IPS DF 6.9 (cell line): ENCODE results near the gene PPP1R36.
A peak's percentile ranks its signal among the peaks of the same experiment; 100 is the strongest.

Experiments used
- DNase-seq: peaks from one replicate; pipeline ENCODE4 v3.0.0-alpha.2; 2013; ENCODE audit warnings: low read depth, low spot score
- H3K27ac ChIP-seq: one replicate; pipeline ENCODE4 v1.5.1; 2013; ENCODE audit warnings: low read length, control low read depth
- H3K27me3 ChIP-seq: 2 replicates; pipeline ENCODE4 v1.6.1; 2013; ENCODE audit warnings: mild to moderate bottlenecking, low read length; ENCODE audit not compliant: control insufficient read depth, insufficient read depth
- H3K36me3 ChIP-seq: 2 replicates; pipeline ENCODE4 v1.6.1; 2013; ENCODE audit warnings: low read length; ENCODE audit not compliant: control insufficient read depth, insufficient read depth
- H3K4me1 ChIP-seq: 2 replicates; pipeline ENCODE4 v1.6.1; 2013; ENCODE audit warnings: low read length; ENCODE audit not compliant: control insufficient read depth, insufficient read depth
- H3K4me3 ChIP-seq: 2 replicates; pipeline ENCODE4 v1.5.1; 2013; ENCODE audit warnings: mild to moderate bottlenecking, low read length
- H3K9me3 ChIP-seq: 2 replicates; pipeline ENCODE4 v1.6.1; 2013; ENCODE audit warnings: low read length, inconsistent platforms; ENCODE audit not compliant: control insufficient read depth, insufficient read depth
- WGBS: extraction: QIAGEN DNeasy Blood & Tissue Kit; methylation state at CpG from one replicate; pipeline ENCODE4 v1.1.7; 2013; ENCODE audit warnings: mixed read lengths, missing lambda C conversion rate; ENCODE audit not compliant: insufficient read length, insufficient coverage; 5-methylcytosine and 5-hydroxymethylcytosine counted together

The PPP1R36 gene, protein sequence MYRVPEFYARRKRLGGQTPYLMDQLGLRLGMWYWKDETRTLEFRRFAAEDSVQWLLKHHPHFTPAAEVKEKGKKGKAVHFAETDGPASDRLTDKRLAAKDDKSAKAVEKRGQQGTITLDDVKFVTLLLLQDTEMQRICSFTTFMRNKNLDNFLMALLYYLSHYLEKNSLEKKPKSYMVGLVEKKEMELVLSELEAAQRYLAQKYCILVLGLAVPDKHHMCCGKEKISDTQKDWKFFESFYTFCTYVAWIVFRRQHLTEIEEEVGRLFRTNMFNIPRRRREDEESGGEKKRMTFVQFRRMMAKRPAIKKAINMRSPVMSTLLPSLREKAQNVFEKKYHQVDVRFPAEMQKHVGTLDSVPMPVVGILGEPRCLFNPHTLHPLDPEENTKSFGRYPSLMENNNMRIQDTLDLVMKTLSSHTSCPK

GRCh38 chr14:64549791-64550620, at the start of gene PPP1R36:
PPP1R36 (plus strand) TSS chr14:64549961; CDS start chr14:64549998, 37 bp downstream.
- Histone ChIP-seq H3K4me3 (peak within 1 kb of the TSS; percentile 48; the same call in 1 of the 2 replicates), H3K4me1 (0 out of 2 replicates have a peak, but pooled peaks cover 2% of the 10 kb centered on the region), H3K36me3 (no peaks in the 10 kb centered on the region), H3K27ac (no peak within 1 kb of the TSS), H3K9me3 (no peaks in the 10 kb centered on the region), H3K27me3 (no peaks in the 10 kb centered on the region)
- DNase-seq, result no peak
- no CpG with 5 or more reads among the region's 54 CpGs for WGBS

- Histone ChIP-seq H3K36me3 (no peaks in the 10 kb centered on the region), H3K9me3 (no peaks in the 10 kb centered on the region), H3K4me1 (no peaks in the 10 kb centered on the region; the same call in 1 of the 2 replicates), H3K27ac (no peak overlapping the region), H3K4me3 (no peak overlapping the region), H3K27me3 (no peaks in the 10 kb centered on the region)
- no CpG with 5 or more reads among the region's 1 CpG for WGBS
- no peak for DNase-seq
Measured at GRCh38 chr14:64500088-64500487, 49.7 kb upstream of the PPP1R36 start.

DNA sequence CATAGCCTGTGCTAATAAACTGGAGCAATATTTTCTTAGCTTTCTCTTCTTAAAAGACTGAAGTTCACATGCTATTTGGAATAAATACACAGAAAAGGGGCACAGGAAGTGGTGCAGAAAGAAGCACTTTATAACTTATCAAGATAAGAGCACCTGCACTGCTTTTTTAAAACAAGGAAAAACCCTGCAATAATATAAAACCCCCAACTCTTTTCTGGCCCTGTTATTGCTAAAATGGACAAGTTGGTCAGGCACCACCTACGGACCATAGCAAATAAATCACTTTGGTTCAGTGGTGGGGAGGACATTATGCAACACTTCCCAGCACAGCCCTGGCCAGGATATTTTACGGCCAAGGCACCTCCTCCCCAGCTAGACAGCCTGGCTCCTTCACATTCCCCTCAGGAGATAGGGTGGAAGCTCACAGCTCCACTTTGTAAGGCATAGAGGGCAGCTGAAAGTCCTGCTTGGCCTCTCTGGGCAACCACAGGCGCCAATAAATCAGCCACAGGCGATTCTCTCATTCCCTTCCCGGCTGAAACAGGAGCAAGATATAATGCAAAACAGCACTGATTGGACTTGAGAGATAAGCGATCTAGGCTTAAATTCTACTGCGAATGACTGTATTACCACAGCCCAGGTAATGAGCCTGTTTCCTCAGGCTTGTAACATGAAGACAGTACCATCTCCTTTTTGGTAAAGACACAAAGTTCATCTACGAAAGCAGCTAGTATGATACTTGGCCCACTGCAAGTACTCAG, 48.2 kb upstream of the PPP1R36 start:
- H3K9me3 ChIP-seq, result no peaks in the 10 kb centered on the region
- H3K4me3 ChIP-seq, result no peak overlapping the region
- no peaks in the 10 kb centered on the region for H3K36me3 ChIP-seq
- no CpG with 5 or more reads among the region's 8 CpGs for WGBS
- no peaks in the 10 kb centered on the region; the same call in 1 of the 2 replicates for H3K4me1 ChIP-seq
- no peaks in the 10 kb centered on the region for H3K27me3 ChIP-seq
- DNase-seq, result no peak
- no peak overlapping the region for H3K27ac ChIP-seq

- Histone ChIP-seq H3K27ac (no peak overlapping the region), H3K9me3 (no peaks in the 10 kb centered on the region), H3K27me3 (no peaks in the 10 kb centered on the region), H3K4me3 (no peak overlapping the region; the same call in 1 of the 2 replicates), H3K36me3 (no peaks in the 10 kb centered on the region), H3K4me1 (no peaks in the 10 kb centered on the region; the same call in 1 of the 2 replicates)
- DNase-seq, result no peak
- WGBS, result no CpG with 5 or more reads among the region's 6 CpGs
Measured at GRCh38 chr14:64502456-64502855, 47.3 kb upstream of the PPP1R36 start.

DNA sequence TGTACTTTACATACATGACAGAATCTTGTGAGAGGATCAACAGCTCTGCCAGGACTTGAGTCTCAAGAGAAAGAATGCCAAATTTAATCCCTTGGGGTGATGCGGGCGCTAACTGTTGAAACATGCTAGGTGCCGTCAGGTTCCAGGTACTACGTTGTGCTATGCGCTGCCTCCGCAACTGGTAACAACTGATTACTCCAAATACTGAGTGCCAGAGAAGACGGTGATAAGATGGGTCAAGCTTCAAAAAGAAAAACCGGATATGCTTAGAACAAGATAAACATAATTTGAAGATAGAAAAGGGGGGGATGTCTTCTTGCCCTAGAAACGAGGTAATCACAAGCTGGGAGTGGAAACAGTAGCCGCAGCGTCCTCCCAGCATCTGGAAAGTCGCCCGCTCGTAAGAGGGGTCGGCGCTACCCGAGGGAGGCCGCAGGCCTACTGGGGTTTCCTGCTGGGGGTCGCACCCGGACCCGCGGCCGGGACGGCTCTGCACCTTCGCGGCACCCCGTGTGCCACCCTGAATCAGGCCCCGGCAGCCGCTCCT, 46.8 kb upstream of the PPP1R36 start:
- Histone ChIP-seq H3K4me3 (peak overlapping the region; percentile 78), H3K27me3 (no peaks in the 10 kb centered on the region), H3K4me1 (no peaks in the 10 kb centered on the region; the same call in 1 of the 2 replicates), H3K9me3 (no peaks in the 10 kb centered on the region), H3K27ac (no peak overlapping the region), H3K36me3 (no peaks in the 10 kb centered on the region)
- no peak for DNase-seq
- no CpG with 5 or more reads among the region's 29 CpGs for WGBS

DNA sequence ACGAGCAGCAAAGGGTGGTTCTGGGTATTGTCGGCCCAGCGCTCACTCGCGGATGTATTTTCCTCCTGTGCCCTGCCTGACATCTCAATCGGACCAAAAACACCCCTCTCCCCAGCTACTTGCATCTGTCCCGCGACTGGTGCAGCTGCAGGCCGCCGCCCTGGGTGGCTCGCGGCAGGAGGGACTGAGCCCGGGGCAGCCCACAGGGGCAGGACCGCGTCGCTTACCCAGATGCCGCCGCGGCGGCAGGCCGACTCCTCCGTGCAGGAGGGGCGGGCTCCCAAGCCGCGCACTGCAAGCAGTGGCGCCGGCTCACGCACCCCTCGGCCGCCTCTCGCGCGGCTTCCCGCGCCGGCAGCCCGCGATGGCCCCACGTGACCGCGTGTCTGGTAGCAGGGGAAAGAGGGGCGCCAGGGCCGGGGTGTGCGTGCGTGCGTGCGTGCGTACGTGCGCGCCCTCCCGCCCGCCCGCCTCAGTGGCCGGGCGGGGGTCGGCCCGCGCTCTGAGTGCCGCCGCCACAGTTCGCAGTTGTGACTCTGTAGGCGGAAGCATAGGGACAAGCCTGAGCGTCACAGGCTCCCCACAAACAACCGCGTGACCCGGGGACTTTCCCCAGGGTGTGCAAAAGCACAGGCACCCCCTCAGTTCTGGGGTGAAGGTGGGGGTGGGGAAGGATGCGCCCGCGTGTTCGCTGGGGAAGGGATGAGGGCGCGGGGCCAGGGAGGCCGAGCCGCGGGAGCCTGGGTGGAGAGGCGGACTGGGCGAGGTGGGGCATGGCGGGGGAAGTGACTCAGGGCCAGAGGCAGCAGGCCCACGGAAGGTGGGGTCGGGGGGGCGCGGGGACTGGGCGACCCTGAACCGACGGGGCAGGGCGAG, 46.1 kb upstream of the PPP1R36 start, which contains the start of gene ZBTB25:
TSS of gene ZBTB25 (minus strand) at position 405 of the 876 bp plus-strand sequence. CDS start 13,305 bp downstream, outside the sequence.
- H3K36me3 ChIP-seq, result no peaks in the 10 kb centered on the region
- H3K4me3 ChIP-seq, result peak within 1 kb of the TSS; percentile 78
- peak; percentile 48 for DNase-seq
- H3K9me3 ChIP-seq, result no peaks in the 10 kb centered on the region
- no CpG with 5 or more reads among the region's 87 CpGs for WGBS
- H3K27me3 ChIP-seq, result no peaks in the 10 kb centered on the region
- no peak within 1 kb of the TSS for H3K27ac ChIP-seq
- no peaks in the 10 kb centered on the region; the same call in none of the 2 replicates for H3K4me1 ChIP-seq

- H3K4me3 ChIP-seq, result peak within 1 kb of the TSS; percentile 78
Measured at GRCh38 chr14:64504310-64504896, 45.4 kb upstream of the PPP1R36 start, which contains the start of gene ZBTB1. ZBTB1 (plus strand) TSS chr14:64504770; CDS start chr14:64521505, 16,735 bp downstream.

GRCh38 chr14:64504897-64505794, 44.6 kb upstream of the PPP1R36 start:
- peaks cover 2% of the 10 kb centered on the region for H3K4me1 ChIP-seq

More at GRCh38 chr14:64504310-64504896, 45.4 kb upstream of the PPP1R36 start, which contains the start of gene ZBTB1:
- no peak within 1 kb of the TSS for H3K27ac ChIP-seq
- no peaks in the 10 kb centered on the region for H3K27me3 ChIP-seq
- peaks cover 2% of the 10 kb centered on the region for H3K4me1 ChIP-seq
- no peaks in the 10 kb centered on the region for H3K36me3 ChIP-seq
- WGBS, result no CpG with 5 or more reads among the region's 63 CpGs
- no peaks in the 10 kb centered on the region for H3K9me3 ChIP-seq
- peak; percentile 41 for DNase-seq

More at GRCh38 chr14:64504897-64505794, 44.6 kb upstream of the PPP1R36 start:
- WGBS, result no CpG with 5 or more reads among the region's 68 CpGs
- Histone ChIP-seq H3K4me3 (peak overlapping the region; percentile 78), H3K9me3 (no peaks in the 10 kb centered on the region), H3K27ac (no peak overlapping the region), H3K27me3 (no peaks in the 10 kb centered on the region), H3K36me3 (no peaks in the 10 kb centered on the region)
- peak; percentile 57 for DNase-seq
